ENCODE data around the gene TBC1D22A. TPM values are rescaled to one million over a fixed set of nuclear protein-coding genes. Genes with fewer than 3 reads are reported as not detected.

Gene TBC1D22A
- total RNA-seq, 4 donors from 2014 or later = 15.6 to 21.7 (median 20.5) TPM

DNA sequence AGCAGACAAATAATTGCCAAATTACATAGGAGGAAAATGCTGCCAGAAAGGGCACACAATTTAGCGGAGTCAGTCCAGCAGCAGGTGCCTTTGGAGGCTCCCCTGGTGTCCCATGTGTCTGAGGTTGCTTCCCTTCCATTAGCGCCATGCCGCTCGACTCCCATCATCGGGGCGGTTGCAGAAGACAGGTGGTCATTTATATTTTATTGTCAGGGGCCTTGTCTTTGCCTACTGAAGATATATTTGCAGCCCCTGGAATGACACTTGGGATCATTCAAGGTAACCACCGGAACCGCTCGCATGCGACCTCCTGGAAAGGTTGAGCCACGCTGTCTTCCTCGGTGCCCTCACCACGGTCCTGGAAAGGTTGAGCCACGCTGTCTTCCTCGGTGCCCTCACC lies 298.3 kb downstream of the TBC1D22A start:
- no peaks in the 10 kb centered on the region for H3K4me1 ChIP-seq
- intact Hi-C loops (cut with DNase I) = no loop called here
- no peak overlapping the region for H3K4me3 ChIP-seq
- H3K36me3 ChIP-seq = peaks cover 0 to 76% (median 0%) of the 10 kb centered on the region in 3 donors
- no peak for DNase-seq
- H3K9me3 ChIP-seq = no peaks in the 10 kb centered on the region
- no peak overlapping the region for H3K27ac ChIP-seq
- 88 to 98% methylated on average over 14 to 15 of the region's 15 CpGs for WGBS, 2 donors
- no peaks in the 10 kb centered on the region for H3K27me3 ChIP-seq
- TF ChIP-seq CTCF (IDR thresholded peaks at IDR 0.05) (no peak), POLR2A (IDR thresholded peaks at IDR 0.05) (no peak)

- no peak for DNase-seq
- Histone ChIP-seq H3K4me3 (no peak overlapping the region), H3K36me3 (peaks cover 0 to 77% (median 0%) of the 10 kb centered on the region in 3 donors), H3K4me1 (no peaks in the 10 kb centered on the region), H3K27me3 (no peaks in the 10 kb centered on the region), H3K9me3 (no peaks in the 10 kb centered on the region), H3K27ac (no peak overlapping the region)
- intact Hi-C loops (cut with DNase I) = no loop called here
- 87 to 89% methylated on average over 12 to 13 of the region's 14 CpGs for WGBS, 2 donors
- TF ChIP-seq CTCF (IDR thresholded peaks at IDR 0.05) = no peak
Observed at GRCh38 chr22:47061226-47061625, 298.8 kb downstream of the TBC1D22A start.

DNA sequence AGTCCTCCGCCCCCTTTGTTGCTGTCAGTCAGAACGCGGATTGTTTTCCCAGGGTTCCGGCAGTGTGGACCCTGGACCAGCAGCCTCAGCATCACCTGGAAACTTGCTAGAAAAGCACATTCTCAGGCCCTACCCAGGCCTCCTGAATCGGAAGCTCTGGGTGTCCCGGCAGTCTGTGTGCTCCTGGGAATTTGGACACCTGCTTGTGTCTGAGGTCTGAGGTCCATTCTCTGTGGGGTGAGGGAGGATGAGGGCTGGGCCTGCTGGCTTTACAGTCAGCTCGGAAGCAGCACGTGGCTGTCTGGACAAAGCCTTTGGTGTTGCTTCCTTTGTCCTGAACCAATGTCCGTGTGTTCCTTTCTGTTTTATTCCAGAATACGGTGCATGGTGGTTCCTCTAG lies 299.7 kb downstream of the TBC1D22A start:
- TF ChIP-seq POLR2A (IDR thresholded peaks at IDR 0.05) (no peak), CTCF (IDR thresholded peaks at IDR 0.05) (no peak)
- Histone ChIP-seq H3K27me3 (no peaks in the 10 kb centered on the region), H3K9me3 (no peaks in the 10 kb centered on the region), H3K4me3 (no peak overlapping the region), H3K4me1 (no peaks in the 10 kb centered on the region), H3K27ac (no peak overlapping the region), H3K36me3 (peaks cover 0 to 73% (median 0%) of the 10 kb centered on the region in 3 donors)
- intact Hi-C loops (cut with DNase I) = no loop called here
- 93 to 98% methylated on average over 5 to 7 of the region's 10 CpGs for WGBS, 2 donors
- no peak for DNase-seq

DNA sequence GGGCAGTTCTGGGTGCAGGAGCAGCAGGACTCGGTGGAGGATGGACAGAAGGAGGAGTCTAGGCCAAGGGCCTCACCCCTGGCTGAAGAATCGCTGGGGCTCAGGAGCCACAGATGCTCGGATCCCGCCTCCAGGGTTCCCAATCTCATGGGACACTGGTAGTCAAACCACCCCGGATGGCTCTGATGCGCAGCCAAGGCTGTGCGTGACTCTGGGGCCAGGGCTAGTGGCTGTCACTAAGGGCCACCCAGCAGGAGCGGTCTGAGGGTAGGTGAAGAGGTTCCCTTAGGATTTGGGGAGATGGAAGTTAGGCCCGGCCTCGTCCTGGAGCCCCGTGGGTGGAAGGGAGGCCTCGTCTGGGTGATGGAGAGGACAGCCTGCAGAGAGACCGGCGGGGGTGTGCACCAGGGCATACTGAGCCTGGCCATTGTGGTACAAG lies 300.6 kb downstream of the TBC1D22A start:
- no peak for DNase-seq
- WGBS, 2 donors = 87 to 95% methylated on average over 7 to 9 of the region's 14 CpGs
- peaks cover 0 to 70% (median 0%) of the 10 kb centered on the region in 3 donors for H3K36me3 ChIP-seq

DNA sequence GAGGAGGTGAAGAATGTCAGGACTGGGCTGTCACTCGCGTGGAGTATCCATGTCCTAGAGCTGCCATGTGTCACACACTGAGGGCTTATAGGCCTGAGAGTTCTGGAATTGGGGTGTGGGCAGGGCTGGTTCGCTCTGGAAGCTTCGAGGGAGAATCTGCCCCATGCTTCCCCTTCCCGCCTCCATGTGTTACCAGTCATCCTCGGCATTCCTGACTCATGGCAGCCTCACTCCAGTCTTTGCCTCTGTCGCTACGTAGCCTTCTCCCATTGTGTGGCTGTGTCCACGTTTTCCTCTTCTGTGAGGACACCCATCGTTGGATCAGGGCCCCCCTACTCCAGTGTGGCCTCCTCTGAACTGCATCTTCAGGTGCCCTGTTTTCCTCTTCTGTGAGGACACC lies 301.2 kb downstream of the TBC1D22A start:
- Histone ChIP-seq H3K27me3 (no peaks in the 10 kb centered on the region), H3K4me3 (no peak overlapping the region), H3K4me1 (no peaks in the 10 kb centered on the region), H3K9me3 (no peaks in the 10 kb centered on the region), H3K36me3 (peaks cover 0 to 65% (median 0%) of the 10 kb centered on the region in 3 donors), H3K27ac (no peak overlapping the region)
- intact Hi-C loops (cut with DNase I) = no loop called here
- TF ChIP-seq POLR2A (IDR thresholded peaks at IDR 0.05) (no peak), CTCF (IDR thresholded peaks at IDR 0.05) (no peak)
- 94 to 98% methylated on average over 7 of the region's 10 CpGs for WGBS, 2 donors
- no peak for DNase-seq

More for the DNA sequence above, 300.6 kb downstream of the TBC1D22A start:
- no peak overlapping the region for H3K4me3 ChIP-seq
- H3K9me3 ChIP-seq = no peaks in the 10 kb centered on the region
- H3K27me3 ChIP-seq = no peaks in the 10 kb centered on the region
- no peaks in the 10 kb centered on the region for H3K4me1 ChIP-seq
- intact Hi-C loops (cut with DNase I) = no loop called here
- H3K27ac ChIP-seq = no peak overlapping the region
- TF ChIP-seq CTCF (IDR thresholded peaks at IDR 0.05) (no peak), POLR2A (IDR thresholded peaks at IDR 0.05) (no peak)
